ENCODE measurements around the gene IL22RA2. TPM values are rescaled to one million over a fixed set of nuclear protein-coding genes. Genes with fewer than 3 reads are reported as not detected.

Gene IL22RA2
- total and polyA plus RNA-seq, 9 of the 15 experiments (the other 6 are each of a cell fraction or from before 2014, with no cell fraction given) = 0.03 TPM; not detected in 8

DNA sequence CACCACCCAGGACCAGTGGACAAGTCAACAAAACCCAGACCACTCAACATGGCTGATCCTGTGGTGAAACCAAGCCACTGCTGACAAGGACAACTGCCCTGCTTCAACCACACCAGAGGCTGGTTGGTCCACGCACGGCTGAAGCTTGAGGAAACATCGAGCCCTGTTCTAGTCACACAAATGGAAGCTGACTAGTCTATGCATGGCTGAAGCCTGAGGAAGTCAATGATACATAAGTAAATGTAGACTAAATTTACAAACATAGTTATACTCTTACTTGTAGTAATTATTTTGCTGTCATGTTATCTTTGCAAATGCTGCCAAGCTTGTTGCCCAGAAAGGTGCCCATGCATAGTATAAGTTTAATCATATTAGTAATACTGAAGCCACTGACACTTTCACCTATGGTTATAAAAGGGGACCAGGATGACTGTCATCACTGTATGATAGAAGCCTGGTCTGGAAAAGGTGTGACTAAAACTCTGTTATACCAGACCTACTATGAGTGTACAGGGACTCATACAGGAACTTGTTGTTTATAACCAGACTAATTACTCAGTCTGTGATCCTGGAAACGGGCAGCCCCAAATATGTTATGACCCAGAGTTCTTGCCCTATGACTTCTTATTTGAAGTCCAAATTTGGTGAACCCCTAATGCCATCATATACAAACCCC is 5.6 kb downstream of the IL22RA2 start:
- Histone ChIP-seq H3K9ac (ENCODE audit: insufficient read depth in 1 of 2, low read depth in 2 of 2, low read length in 2 of 2) (no peak overlapping the region), H3K4me2 (ENCODE audit: insufficient read depth, low read length) (no peak overlapping the region), H3K9me1 (ENCODE audit: control insufficient read depth, insufficient read depth, low read length) (no peaks in the 10 kb centered on the region), H3K9me3 (replicated peaks; ENCODE audit: control insufficient read depth, insufficient read depth, low read depth, low read length) (no peaks in the 10 kb centered on the region; the same call in 1 of the 2 replicates), H3K27ac (ENCODE audit: extremely low read depth, low read depth, low read length) (no peak overlapping the region), H2AFZ (ENCODE audit: low read depth, low read length) (no peak overlapping the region), H3K27me3 (ENCODE audit: control insufficient read depth in 2 of 2, insufficient read depth in 2 of 2, low read length in 2 of 2) (no peaks in the 10 kb centered on the region), H3K36me3 (ENCODE audit: control insufficient read depth, insufficient read depth, low read length) (no peaks in the 10 kb centered on the region), H3K4me1 (replicated peaks in 1 of 2; ENCODE audit: control insufficient read depth in 2 of 2, insufficient read depth in 2 of 2, low read length in 2 of 2) (peaks cover 4 to 44% of the 10 kb centered on the region in 2 experiments; a peak in 4 of 5 replicates), H3K4me3 (no peak overlapping the region), H4K20me1 (replicated peaks; ENCODE audit: control insufficient read depth, insufficient read depth, low read length) (no peaks in the 10 kb centered on the region), H3K79me2 (ENCODE audit: control insufficient read depth, insufficient read depth, low read length) (no peaks in the 10 kb centered on the region)
- CTCF ChIA-PET (ENCODE audit: low intra/inter-chr PET ratio) = no interaction called here
- 38% methylated on average over 4 of the region's 4 CpGs for WGBS (ENCODE audit: insufficient coverage, low coverage, missing lambda C conversion rate)
- intact Hi-C loops (cut with micrococcal nuclease) (loop anchor here (5.0 kb wide), 1 partner anchor 104 kb away; no protein-coding TSS in a partner anchor), in situ Hi-C loops (cut with MboI) (loop anchor here (5.0 kb wide), 1 partner anchor 76 kb away; no protein-coding TSS in a partner anchor)
- TF ChIP-seq, protein P1, sequence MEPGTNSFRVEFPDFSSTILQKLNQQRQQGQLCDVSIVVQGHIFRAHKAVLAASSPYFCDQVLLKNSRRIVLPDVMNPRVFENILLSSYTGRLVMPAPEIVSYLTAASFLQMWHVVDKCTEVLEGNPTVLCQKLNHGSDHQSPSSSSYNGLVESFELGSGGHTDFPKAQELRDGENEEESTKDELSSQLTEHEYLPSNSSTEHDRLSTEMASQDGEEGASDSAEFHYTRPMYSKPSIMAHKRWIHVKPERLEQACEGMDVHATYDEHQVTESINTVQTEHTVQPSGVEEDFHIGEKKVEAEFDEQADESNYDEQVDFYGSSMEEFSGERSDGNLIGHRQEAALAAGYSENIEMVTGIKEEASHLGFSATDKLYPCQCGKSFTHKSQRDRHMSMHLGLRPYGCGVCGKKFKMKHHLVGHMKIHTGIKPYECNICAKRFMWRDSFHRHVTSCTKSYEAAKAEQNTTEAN (CRISPR knock-in tag; IDR thresholded peaks at IDR 0.05) = no peak
- TF ChIP-seq NCOA6 (IDR thresholded peaks at IDR 0.05) (no peak), ESRRA (IDR thresholded peaks at IDR 0.05; ENCODE audit: borderline replicate concordance, low read depth) (no peak), ZNF263 (CRISPR knock-in tag; IDR thresholded peaks at IDR 0.05; ENCODE audit: borderline replicate concordance) (no peak), NRF1 (conservative IDR thresholded peaks at IDR 0.05 in 1 of 2, IDR thresholded peaks at IDR 0.05 in 1 of 2) (no peak), ZNF143 (CRISPR knock-in tag; IDR thresholded peaks at IDR 0.05) (no peak), ZNF583 (CRISPR knock-in tag; IDR thresholded peaks at IDR 0.05) (no peak), MAFK (IDR thresholded peaks at IDR 0.05; ENCODE audit: low read length) (no peak), ARID1B (IDR thresholded peaks at IDR 0.05) (no peak), NFRKB (IDR thresholded peaks at IDR 0.05; ENCODE audit: low read depth) (no peak), HDGF (IDR thresholded peaks at IDR 0.05) (no peak), FOXA1 (IDR thresholded peaks at IDR 0.05; ENCODE audit: borderline replicate concordance) (no peak), SRSF9 (IDR thresholded peaks at IDR 0.05; ENCODE audit: borderline replicate concordance, low read depth, low read length) (no peak), E2F3 (CRISPR knock-in tag; IDR thresholded peaks at IDR 0.05) (no peak), GABPB1 (CRISPR knock-in tag; IDR thresholded peaks at IDR 0.05) (no peak)
- TF ChIP-seq, protein P2, sequence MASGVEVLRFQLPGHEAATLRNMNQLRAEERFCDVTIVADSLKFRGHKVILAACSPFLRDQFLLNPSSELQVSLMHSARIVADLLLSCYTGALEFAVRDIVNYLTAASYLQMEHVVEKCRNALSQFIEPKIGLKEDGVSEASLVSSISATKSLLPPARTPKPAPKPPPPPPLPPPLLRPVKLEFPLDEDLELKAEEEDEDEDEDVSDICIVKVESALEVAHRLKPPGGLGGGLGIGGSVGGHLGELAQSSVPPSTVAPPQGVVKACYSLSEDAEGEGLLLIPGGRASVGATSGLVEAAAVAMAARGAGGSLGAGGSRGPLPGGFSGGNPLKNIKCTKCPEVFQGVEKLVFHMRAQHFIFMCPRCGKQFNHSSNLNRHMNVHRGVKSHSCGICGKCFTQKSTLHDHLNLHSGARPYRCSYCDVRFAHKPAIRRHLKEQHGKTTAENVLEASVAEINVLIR (CRISPR knock-in tag; IDR thresholded peaks at IDR 0.05) = no peak
- DNase-seq (ENCODE audit: extremely low read depth in 1 of 4, low spot score in 3 of 4) (no peak), ATAC-seq (no peak), FAIRE-seq (no peak)
- POLR2A ChIA-PET = no interaction called here
- no TSS peak for BruUV-seq (replicated peaks)

Data from K562 (cell line).